Kasumi-1 (cell line): ENCODE measurements around the gene ZNF839.
"Not testable (repeated sequence)": the region's sequence is repeated elsewhere in the genome, so short reads cannot be mapped to it uniquely, and the experiment has no call there.

Experiments used
- DNase-seq, 2 experiments: peaks; one replicate each; lab custom pipeline; 2025; lab: John Stamatoyannopoulos, UW

The ZNF839 gene

DNA sequence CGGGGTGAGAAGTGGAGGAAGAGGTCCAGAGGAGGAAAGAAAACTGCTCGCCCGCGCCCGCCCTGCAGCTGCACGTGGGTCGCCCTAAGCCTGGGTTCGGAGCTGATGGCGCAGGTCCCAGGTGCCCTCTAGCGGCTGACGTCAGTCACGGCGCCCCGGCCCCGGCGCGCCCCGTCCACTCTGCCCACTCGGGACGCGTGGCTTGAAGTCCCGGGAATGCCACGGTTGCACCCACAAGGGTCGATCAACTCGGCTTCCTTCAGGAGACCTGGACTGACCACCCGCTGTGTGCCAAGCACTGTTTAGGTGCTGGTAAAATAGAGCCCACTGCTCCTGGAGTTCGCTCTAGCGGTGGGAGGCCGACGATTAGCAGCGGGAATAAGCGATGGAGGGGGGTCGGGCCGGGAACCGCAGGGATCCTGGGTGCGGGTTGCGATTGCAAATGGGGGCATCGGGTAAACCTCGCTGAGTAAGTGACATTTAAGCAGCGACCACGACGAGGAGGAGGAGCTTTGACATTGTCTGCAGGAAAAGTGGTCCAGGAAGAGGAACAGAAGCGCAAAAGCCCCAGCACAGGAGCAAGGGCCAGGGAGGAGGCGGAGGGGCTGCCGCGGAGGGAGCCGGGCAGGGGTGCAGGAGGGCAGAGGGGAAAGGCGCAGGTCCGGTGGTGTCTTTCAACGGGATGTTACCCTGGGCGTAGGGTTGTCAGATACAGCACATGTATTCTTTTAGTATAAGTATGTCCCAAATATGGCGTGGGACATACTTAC lies 5.1 kb upstream of the ZNF839 start:
- DNase-seq, result peak; percentile 85 to 87

- DNase-seq, result no peak
These were observed 4.4 kb upstream of the ZNF839 start for GRCh38 chr14:102315121-102315520.

- peak; percentile 30 to 51 for DNase-seq
These were observed 3.2 kb upstream of the ZNF839 start for GRCh38 chr14:102316338-102316742.

DNA sequence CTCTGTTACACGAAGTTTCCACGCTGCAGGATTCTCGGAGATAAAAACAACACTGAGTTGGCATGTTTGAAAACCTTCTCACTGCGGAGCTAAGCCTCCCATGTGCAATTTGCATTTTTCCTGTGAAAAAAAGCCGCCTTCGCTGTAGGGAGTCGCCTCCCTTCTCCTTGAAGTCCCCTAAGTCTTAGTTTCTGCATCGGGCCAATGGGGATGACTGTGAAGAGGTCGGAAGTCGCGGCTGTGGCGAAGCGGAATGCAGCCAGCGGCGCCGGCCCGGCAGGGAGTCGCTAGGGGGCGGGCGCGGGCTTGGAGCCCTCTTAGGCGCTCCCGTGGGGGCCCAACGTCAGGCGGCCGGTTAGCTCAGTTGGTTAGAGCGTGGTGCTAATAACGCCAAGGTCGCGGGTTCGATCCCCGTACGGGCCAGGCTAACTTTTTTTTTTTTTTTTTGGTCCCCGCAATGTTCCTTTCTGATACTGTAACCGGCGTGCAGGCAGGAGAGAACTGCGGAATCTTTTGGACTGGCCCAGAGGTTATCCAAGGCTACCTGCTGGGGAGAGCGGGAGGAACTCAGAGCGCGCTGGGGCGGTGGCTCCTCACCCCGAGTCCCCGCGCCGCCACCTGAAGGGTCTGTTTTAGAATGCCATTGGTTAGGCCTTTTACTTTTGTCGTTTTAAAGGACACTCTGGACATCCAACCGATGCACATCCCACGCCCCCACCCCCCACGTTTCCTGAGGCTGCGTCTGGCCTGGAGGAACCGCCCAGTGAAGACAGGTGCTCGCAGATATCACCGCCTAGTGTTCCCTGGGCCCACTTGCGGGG lies 2.6 kb upstream of the ZNF839 start:
- peak; percentile 85 to 92 for DNase-seq

DNA sequence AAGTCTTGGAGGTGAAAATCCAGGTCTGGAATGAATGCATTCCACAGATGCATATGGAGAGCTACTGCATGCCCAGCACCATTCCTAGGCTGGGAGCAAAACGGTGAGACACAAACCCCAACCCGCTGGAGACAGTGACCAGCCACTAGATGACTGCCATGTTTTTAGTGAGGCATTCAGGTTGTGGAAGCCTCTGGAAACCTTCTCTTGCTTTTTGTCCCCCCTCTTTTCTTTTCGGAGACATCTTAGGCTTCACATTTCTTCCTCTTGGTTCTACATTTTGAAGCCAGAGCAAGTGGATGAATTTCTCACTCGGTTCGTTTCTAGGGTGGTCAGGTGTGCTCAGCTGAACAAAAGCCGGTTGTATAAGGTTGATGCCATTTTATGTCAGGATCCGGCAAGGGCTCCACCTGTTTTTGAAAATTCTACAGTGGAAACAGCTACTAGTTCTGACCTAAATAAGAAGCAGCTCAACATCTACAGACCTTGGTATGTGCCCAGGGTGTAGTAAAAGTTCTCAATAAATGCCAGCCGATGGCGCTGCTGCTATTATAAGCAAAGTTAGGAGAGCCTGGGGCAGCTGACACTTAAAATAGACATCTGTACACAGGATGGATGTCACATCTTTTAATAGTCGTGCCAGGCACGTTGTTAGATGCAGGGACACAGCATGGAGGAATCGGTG lies 1.8 kb upstream of the ZNF839 start:
- DNase-seq, result peak; percentile 86 to 90

- no peak for DNase-seq
These were observed 717 bp upstream of the ZNF839 start for GRCh38 chr14:102318781-102319276.

DNA sequence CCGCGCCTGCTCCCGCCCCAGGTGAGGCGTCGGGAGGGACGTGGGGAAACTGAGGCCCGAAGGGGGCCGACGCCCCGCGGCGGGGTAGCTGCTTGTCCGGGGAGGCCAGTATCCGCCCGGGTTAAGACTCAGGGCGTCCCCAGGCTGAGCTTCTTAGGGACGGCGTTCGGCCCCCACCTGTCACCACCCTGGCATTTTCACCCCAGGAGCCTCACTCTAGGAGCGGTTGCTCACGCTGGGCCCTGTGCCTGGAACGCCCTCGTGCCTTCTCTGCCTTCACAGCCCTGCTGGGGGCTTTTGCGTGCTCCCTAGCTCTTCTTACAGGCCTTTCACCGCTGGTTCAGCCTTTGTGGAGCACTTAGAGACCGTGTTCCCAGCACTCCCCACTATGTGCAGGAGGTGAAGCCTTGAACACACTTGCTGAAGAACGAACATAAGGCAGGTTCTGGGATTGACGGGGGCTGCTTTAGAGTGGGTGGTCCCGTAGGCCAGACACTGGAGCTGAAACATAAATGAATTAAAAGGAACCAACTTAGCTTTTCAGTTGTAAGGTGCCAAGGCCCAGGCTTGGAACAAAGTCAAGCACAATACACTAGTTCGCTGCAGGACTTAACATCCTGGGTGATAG lies 601 bp downstream of the ZNF839 start:
- DNase-seq, result peak in 1 of 2 experiments; percentile 39

GRCh38 chr14:102320671-102321455 lies 1.3 kb downstream of the ZNF839 start:
- no peak for DNase-seq

DNA sequence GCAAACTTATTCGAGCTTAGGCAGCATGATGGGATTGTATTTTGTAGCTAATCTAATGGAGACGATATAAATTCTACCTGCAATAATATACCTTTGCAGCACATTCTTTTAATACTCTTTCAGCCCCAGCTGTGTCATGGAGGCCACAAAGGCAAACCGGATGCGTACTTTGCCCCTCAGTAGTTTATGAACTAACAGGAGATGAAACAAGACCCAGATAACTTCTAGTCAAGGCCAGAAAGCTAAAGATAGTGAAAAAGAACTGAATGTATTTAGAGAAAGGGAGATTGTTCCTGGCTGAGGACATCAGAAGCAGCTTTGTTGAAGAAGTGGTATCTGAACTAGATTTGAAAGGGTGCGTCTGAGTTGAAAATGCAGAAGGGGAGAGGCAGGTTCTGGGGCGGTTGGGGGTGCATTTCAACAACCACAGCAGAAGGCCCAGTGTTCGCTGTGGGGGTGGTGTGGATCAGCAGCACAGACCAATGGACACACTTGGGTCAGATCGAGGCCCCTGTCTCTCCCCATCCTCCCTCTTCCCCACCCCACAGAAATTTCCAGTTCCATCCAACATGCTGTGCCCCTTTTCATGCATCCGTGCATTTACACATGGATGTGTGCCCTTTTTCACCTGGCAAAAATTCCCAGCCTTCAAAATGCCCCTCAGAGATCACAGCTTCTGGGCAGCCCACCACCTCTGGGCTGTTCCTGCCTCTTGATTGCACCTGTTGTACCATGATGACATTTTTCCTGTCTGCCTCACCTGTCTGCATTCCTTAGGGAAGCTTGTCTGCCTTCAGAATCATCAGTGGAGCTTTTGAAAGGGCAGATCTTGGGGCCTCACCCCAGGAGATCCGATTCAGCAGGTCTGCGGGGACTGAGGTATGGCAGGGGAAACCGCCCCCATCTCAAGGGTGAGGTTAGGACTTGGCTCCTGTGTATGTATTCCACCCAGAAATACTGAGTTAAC lies 2.2 kb downstream of the ZNF839 start:
- DNase-seq, result no peak

DNA sequence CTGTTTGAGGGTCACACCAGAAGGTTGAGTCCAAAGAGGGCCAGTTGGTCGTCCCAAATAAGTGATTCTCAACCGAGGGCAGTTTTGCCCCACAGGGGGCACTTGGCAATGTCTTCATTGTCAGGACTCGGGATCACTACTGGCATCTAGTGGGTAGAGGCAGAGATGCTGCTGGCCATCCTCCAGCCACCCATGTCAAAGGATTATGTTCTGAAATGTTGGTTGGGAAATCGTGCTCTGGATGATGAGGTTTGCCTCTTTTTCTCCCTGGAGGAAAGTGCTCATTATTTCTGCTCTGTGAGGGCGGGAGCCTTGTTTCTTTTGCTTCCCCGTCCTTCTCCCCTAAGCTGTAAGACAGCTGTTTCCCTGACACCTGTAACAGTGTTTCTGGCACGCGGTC lies 3.6 kb downstream of the ZNF839 start:
- DNase-seq, result peak; percentile 75 to 81

DNA sequence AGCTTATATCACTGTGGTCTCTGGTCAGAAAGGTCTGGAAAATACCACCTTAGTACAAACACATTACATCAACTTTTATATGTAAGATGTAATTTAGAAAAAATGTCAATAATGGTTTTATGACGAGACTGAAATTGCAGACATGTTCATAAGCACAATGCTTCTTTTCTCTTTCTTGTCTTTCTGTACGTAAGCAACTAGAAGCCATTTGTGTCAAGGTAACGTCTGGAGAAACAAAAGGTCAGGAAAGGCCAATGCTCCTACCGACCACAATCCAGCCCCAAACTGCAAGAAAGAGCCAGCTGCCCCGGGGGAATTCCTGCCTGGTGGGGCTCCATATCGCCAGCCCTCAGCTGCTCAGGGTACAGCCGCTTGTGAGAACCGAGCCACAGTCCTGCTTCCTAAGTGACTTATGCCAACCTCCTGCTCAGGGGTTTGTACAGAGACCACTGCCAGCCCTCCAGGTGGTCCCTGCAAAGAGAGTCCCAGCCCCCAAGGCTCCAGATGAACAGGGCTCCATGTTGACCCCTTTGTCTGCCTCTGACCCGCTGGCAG lies 6.3 kb downstream of the ZNF839 start:
- DNase-seq, result no peak

GRCh38 chr14:102326583-102326982 lies 7.0 kb downstream of the ZNF839 start:
- no peak for DNase-seq

DNA sequence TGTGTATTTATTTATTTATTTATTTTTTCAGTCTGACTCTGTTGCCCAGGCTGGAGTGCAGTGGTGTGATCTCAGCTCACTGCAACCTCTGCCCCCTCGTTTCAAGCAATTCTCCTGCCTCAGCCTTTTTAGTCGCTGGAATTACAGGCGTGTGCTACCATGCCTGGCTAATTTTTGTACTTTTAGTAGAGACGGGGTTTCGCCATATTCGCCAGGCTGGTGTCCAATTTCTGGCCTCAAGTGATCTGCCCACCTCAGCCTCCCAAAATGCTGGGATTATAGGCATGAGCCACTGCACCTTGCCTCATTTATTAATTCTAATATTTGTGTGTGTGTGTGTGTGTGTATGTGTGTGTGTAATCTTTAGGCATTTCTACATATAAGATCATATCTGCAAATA lies 9.8 kb downstream of the ZNF839 start:
- DNase-seq, result not testable (repeated sequence)

DNA sequence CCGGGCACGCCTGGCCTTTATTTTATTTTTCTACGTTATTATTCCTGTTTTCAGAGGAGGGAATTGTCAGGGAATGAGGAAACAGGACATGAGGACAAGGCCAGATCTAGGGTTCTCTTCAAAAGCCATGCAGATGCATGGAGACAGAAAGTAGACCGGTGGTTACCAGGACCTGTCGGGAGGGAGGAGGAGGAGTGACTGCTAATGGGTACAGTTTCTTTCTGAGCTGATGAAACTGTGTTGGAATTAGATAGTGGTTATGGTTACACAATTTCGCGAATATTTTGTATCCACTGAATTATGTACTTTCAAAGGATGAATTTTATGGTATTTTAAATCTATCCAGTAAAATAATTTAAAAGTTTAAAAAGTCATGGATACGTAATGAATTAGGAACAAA lies 11.3 kb downstream of the ZNF839 start:
- DNase-seq, result no peak

GRCh38 chr14:102333390-102333789 lies 13.8 kb downstream of the ZNF839 start:
- DNase-seq, result no peak

GRCh38 chr14:102333795-102334705 lies 14.5 kb downstream of the ZNF839 start:
- DNase-seq, result no peak

DNA sequence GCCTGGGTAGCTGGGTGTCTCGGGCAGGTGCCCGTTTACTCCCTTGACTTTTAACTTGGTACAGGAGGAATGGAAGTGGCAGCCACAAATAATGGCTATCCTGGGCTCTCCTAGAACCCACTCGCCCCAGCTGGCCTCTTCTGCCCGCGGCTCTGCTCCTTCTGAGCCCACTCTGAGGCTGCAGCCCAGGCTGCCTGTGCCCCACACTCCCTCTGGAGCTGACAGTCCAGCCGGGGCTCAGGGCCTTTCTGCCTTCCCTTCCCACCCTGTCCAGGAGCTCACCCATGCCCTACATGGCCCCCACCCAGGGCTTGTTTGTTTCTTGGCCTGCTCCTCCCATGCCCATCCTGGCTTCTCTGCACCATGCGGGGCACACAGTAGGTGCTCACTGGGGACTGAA lies 15.6 kb downstream of the ZNF839 start:
- DNase-seq, result no peak

GRCh38 chr14:102338724-102339123 lies 19.2 kb downstream of the ZNF839 start:
- no peak for DNase-seq

GRCh38 chr14:102341566-102341965 lies 22.0 kb downstream of the ZNF839 start:
- no peak for DNase-seq
